NCI-H69 (cell line): ENCODE measurements around the gene SLF2.

ENCODE experiments used
- DNase-seq: peaks from one replicate; lab custom pipeline; 2025; lab: John Stamatoyannopoulos, UW

The SLF2 gene

DNA sequence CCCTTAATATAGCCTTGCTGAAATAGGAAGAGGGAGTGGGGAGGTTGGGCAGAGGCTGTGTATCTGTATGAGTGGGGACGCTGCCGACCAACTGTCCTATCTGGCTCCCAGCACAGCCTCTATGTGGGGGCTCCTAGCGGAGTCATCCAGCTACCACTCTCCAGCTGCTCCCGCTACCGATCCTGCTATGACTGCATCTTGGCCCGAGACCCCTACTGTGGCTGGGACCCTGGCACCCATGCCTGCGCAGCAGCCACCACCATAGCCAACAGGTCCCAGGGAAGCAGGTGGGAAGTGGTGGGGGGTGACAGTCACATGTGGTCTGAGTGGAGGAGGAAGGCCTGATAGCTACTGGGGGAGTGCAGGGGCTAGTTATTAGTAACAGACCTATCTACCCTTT is 67.9 kb downstream of the SLF2 start:
- no peak for DNase-seq

GRCh38 chr10:100981178-100981772 is 68.5 kb downstream of the SLF2 start:
- DNase-seq, result no peak

GRCh38 chr10:100982916-100983830 is 70.4 kb downstream of the SLF2 start:
- DNase-seq, result no peak

DNA sequence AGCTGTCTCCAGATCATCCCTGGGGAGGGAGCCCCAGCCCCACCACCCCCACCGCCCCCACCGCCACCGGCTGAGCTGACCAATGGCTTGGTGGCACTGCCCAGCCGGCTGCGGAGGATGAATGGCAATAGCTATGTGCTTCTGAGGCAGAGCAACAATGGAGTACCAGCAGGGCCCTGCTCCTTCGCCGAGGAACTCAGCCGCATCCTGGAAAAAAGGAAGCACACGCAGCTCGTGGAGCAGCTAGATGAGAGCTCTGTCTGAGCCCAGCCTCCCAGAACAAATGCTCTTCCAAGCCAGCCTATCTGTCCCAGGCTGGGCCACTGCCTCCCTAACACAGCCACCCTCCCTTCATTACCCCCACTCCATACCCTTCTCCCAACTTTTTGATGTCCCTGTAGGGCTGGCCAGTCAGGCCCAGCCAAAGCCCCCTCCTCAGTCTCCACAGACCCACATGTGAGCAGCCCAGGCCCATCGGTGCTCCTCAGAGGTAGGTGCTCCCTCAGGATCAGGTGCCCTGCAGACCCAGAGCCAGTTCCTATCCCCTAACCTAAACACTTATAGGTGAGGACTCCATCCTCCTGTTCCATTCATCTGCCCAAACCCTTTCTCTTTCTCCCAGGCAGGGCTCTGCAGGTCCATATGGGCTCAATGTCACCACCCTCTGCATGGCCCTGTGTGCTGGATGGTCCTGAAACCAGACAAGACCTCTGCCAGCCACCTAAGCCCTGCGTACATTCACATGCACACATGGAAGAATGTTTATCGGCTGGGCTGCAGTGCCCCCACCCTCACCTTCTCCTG is 71.3 kb downstream of the SLF2 start:
- DNase-seq, result no peak

GRCh38 chr10:100984672-100985177 is 72.0 kb downstream of the SLF2 start:
- DNase-seq, result no peak

GRCh38 chr10:100985336-100985735 is 72.6 kb downstream of the SLF2 start:
- DNase-seq, result no peak

DNA sequence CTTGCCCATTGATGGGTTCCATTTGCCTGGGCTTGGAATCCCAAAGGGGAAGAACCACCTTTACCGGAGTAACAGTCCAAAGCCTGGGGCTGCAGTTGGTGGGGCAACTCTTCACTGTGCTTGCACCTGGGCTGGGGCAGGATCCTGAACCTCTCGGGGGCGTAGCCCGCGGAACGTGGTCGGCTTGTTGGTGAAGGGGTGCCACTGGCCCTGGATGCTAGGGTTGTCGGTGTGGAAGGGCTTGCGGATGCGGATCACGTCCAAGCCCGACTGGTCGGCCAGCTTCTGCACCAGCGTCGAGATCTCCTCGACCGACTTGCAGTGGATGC is 73.8 kb downstream of the SLF2 start:
- DNase-seq, result no peak

GRCh38 chr10:100986952-100987684 is 74.4 kb downstream of the SLF2 start, which contains the start of the genes MRPL43 and TWNK:
MRPL43 (minus strand) TSS chr10:100987497; CDS start chr10:100987443, 54 bp downstream.
TWNK (plus strand) TSS chr10:100987543; CDS start chr10:100988211, 668 bp downstream.
- peak; percentile 79 for DNase-seq

GRCh38 chr10:100987685-100988049 is 74.9 kb downstream of the SLF2 start:
- no peak for DNase-seq

DNA sequence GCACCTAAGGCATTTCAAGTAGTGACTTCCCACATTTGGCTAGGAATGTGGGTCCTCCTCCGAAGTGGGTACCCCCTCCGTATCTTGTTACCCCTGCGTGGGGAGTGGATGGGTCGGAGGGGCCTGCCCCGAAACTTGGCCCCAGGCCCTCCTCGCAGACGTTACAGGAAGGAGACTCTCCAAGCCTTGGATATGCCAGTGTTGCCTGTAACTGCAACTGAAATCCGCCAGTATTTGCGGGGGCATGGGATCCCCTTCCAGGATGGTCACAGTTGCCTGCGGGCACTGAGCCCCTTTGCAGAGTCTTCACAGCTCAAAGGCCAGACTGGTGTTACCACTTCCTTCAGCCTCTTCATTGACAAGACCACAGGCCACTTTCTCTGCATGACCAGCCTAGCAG is 75.4 kb downstream of the SLF2 start:
- DNase-seq, result no peak

- no peak for DNase-seq
Observed at GRCh38 chr10:100989088-100989487, 76.3 kb downstream of the SLF2 start.

DNA sequence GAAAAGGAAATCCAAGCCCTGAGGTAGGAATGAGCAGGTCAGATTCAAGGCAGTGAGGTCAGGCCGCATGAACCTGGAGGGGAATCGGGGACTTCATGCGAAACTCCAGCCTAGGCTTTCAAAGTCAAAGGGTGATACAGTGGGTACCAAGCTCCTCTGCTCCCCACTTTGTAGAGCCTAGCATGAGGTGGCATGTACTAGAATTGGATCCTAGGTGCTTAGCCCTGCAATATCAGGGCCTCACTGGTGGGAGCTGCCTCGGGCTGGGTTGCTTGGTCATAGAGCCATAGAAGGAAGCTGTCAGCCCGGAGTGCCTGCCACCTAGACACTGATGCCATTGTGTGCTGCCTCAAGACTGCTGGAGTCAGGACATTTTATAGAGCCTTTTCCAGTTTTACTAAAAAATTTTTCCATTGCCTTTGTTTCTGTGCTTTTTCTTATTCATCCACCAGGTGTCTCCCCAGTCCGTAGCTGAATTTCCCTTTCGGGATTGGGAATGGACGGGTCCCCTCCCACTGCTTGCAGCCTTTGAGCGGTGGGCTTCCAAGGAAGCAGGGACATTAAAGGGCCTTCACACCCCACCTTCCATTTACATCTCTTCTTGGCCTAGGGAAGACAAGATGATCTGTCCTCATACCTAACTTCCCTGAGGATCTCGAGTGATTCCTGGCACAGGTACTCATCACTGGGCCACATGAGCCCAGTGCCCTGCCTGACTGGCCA is 81.4 kb downstream of the SLF2 start:
- DNase-seq, result peak; percentile 20

GRCh38 chr10:100995181-100995580 is 82.4 kb downstream of the SLF2 start:
- DNase-seq, result no peak

GRCh38 chr10:100996678-100997359 is 84.1 kb downstream of the SLF2 start:
- peak; percentile 61 for DNase-seq

GRCh38 chr10:100997360-100998182 is 84.8 kb downstream of the SLF2 start:
- peak; percentile 82 for DNase-seq

DNA sequence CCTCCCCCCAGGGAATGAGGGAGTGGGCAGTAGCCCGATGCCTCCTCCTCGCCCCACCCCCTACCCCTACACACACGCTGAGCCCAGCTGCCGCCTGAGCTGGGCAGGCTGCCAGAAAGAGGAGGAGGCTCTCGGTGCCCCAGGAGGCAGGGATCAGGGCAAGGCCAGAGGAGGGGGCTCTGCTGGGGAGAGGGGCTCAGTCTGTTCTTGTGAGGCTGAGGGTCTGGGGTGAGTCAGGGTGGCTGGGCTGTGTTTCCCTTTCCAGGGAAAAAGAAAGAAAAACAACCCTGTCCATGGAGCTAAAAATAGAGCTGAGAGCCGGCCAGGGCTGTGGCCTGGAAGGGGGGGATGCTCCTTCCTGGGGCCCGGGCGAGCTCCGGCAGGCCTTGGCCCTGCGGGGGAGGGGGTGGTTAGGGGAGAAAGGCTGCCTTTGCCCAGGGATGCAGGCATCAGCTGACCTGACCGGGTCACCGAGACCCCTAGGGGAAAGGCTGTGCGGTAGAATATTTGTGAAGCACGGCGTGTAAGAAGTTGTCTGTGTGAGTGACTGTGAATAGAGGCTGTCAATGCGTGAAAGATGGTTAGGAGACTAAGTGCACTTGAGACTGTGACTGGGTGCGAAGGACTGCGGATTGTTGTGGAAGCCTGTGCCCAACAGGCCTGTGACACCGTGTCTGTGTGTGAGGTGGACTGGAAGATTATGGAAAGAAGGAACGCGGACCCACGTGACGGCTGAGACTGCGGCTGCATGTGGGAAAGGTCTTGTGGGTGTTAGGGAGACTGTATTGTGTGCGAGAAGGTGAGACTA is 85.6 kb downstream of the SLF2 start:
- peak; percentile 94 for DNase-seq

- peak; percentile 75 for DNase-seq
Observed at GRCh38 chr10:100998991-100999741, 86.4 kb downstream of the SLF2 start.

DNA sequence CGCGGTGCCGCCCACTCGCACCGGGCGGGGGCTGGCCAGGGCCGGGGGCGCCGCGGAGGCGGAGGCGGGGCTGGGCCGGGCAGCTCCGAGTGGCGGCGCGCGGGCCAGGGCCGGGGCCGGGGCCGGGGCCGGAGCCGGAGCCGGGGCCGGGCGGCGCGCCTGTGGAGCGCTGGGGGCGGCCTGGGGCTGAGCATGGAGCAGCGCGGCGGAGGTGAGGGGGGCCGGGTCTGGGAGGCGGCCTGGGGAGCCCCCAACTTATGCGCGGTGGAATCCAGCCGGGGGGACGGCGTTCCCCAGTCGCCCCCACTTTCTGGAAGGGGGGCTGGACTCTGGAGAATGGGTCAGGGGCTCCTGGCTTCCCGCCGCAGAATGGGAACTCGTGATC is 87.0 kb downstream of the SLF2 start, which contains the start of gene LZTS2:
LZTS2 (plus strand) TSS at position 67 of the 385 bp plus-strand sequence. CDS start 2,731 bp downstream, outside the sequence.
- DNase-seq, result no peak
